GM12878 (cell line): Measurements from ENCODE around the gene MORN4. TPM values are rescaled to one million over a fixed set of nuclear protein-coding genes. Genes with fewer than 3 reads are reported as not detected.

ENCODE experiments used
- ATAC-seq: fragments of 200-7000 bp; cut with Tn5 transposase; 3 replicates; pipeline ENCODE4 v1.9.1; 2020; ENCODE audit warnings: mild to moderate bottlenecking, moderate library complexity
- BruUV-seq: library from RNA; stranded (reverse); fragments of 400-500 nt; replicated peaks from 2 replicates; lab custom pipeline; 2021; lab: Mats Ljungman, UMichigan
- CTCF ChIA-PET: fragments of 300-600 bp; sonication (Branson Sonifier 250); formaldehyde crosslinking; extraction: SDS; loops from one replicate; lab custom pipeline; 2021; ENCODE audit warnings: inconsistent platforms; lab: Yijun Ruan, JAX
- POLR2A ChIA-PET: fragments of 350-600 bp; formaldehyde crosslinking; extraction: SDS; loops from one replicate; lab custom pipeline; 2021; ENCODE audit warnings: inconsistent platforms; lab: Charles Lee
- RAD21 ChIA-PET: fragments of 300-600 bp; sonication (Branson Sonifier 250); formaldehyde crosslinking; loops from one replicate; lab custom pipeline; 2023; ENCODE audit warnings: antibody characterized with exemption; ENCODE audit not compliant: unreplicated experiment; lab: Charles Lee
- SMC1A ChIA-PET: fragments of 300-600 bp; sonication (Branson Sonifier 250); formaldehyde crosslinking; loops from one replicate; lab custom pipeline; 2023; ENCODE audit not compliant: unreplicated experiment, uncharacterized antibody; lab: Charles Lee
- DNase-seq: peaks from one replicate; pipeline ENCODE4 v3.0.0-alpha.2; 2011; ENCODE audit warnings: low read depth, low spot score
- FAIRE-seq: peaks from 3 replicates; lab custom pipeline; 2011; peaks lifted over from hg19 to GRCh38; lab: Jason Lieb, UNC
- H2AFZ ChIP-seq: 2 replicates; pipeline ENCODE4 v1.6.0; 2011; ENCODE audit warnings: low read depth, low read length, control low read depth; ENCODE audit not compliant: control insufficient read depth
- H3K27ac ChIP-seq: 2 replicates; pipeline ENCODE4 v1.5.1; 2011; ENCODE audit warnings: control low read depth; ENCODE audit not compliant: control insufficient read depth, insufficient read depth
- H3K27me3 ChIP-seq, 2 experiments: replicated peaks in 1 of 2; 2 replicates each; pipeline versions ENCODE4 v1.6.0 to v1.6.1; 2011; ENCODE audit warnings: low read length in 1 of 2; ENCODE audit not compliant: control insufficient read depth in 2 of 2, insufficient read depth in 2 of 2
- H3K36me3 ChIP-seq, 2 experiments: 2 replicates each; pipeline ENCODE4 v1.5.1; 2011; ENCODE audit warnings: low read length in 1 of 2; ENCODE audit not compliant: control insufficient read depth in 2 of 2, insufficient read depth in 2 of 2
- H3K4me1 ChIP-seq: 2 replicates; pipeline ENCODE4 v1.6.1; 2011; ENCODE audit warnings: mild to moderate bottlenecking, low read length, moderate library complexity, mixed read lengths; ENCODE audit not compliant: control insufficient read depth, insufficient read depth
- H3K4me2 ChIP-seq: 2 replicates; pipeline ENCODE4 v1.6.0; 2011; ENCODE audit warnings: control low read depth; ENCODE audit not compliant: control insufficient read depth, insufficient read depth
- H3K4me3 ChIP-seq: fragments of 200-600 bp; sonication (generic); 2 replicates; pipeline ENCODE4 v1.5.1; 2016
- H3K79me2 ChIP-seq: 2 replicates; pipeline ENCODE4 v1.6.0; 2011; ENCODE audit warnings: low read length; ENCODE audit not compliant: control insufficient read depth, insufficient read depth
- H3K9ac ChIP-seq: 2 replicates; pipeline ENCODE4 v1.8.0; 2011; ENCODE audit warnings: low read length, control low read depth, mixed read lengths; ENCODE audit not compliant: control insufficient read depth, insufficient read depth
- H3K9me3 ChIP-seq: replicated peaks from 3 replicates; pipeline ENCODE4 v1.5.1; 2011; ENCODE audit warnings: mild to moderate bottlenecking, low read length; ENCODE audit not compliant: control insufficient read depth, insufficient read depth
- H4K20me1 ChIP-seq: 2 replicates; pipeline ENCODE4 v1.6.0; 2011; ENCODE audit not compliant: control insufficient read depth, insufficient read depth
- ATF3 ChIP-seq: IDR thresholded peaks from 2 replicates; pipeline ENCODE4 v1.6.1; 2011; ENCODE audit warnings: low read depth, mild to moderate bottlenecking, low read length, moderate library complexity, borderline replicate concordance; ENCODE audit errors: extremely low read depth
- ESRRA ChIP-seq: IDR thresholded peaks from 2 replicates; pipeline ENCODE4 v1.6.1; 2012; ENCODE audit warnings: mild to moderate bottlenecking, low read length, improper control_type of control experiment
- EZH2 ChIP-seq: IDR thresholded peaks from 2 replicates; pipeline ENCODE4 v1.6.1; 2012; ENCODE audit warnings: low read depth, mild to moderate bottlenecking, control low read depth, inconsistent platforms, low read length, borderline replicate concordance; ENCODE audit not compliant: control insufficient read depth
- KDM1A ChIP-seq: fragments of 200-600 bp; sonication (generic); IDR thresholded peaks from 2 replicates; pipeline ENCODE4 v1.6.1; 2016; ENCODE audit warnings: borderline replicate concordance
- MAX ChIP-seq: IDR thresholded peaks from 2 replicates; pipeline ENCODE4 v1.6.1; 2012; ENCODE audit warnings: low read depth, low read length, improper control_type of control experiment
- MTA3 ChIP-seq: IDR thresholded peaks from 2 replicates; pipeline ENCODE4 v1.6.1; 2012; ENCODE audit warnings: low read length, inconsistent platforms, borderline replicate concordance
- PRDM15 ChIP-seq: fragments of 450-650 bp; formaldehyde crosslinking; IDR thresholded peaks from 2 replicates; pipeline ENCODE4 v1.4.0; 2020; ENCODE audit warnings: mild to moderate bottlenecking, moderate library complexity
- RUNX3 ChIP-seq: IDR thresholded peaks from 2 replicates; pipeline ENCODE4 v1.6.1; 2012; ENCODE audit warnings: low read length, inconsistent platforms
- SREBF1 ChIP-seq: IDR thresholded peaks from 2 replicates; pipeline ENCODE4 v1.6.1; 2012; ENCODE audit warnings: mild to moderate bottlenecking, low read length
- TAF1 ChIP-seq: IDR thresholded peaks from 2 replicates; pipeline ENCODE4 v1.6.1; 2011; ENCODE audit warnings: mild to moderate bottlenecking, low read depth, low read length, borderline replicate concordance
- TCF12 ChIP-seq: IDR thresholded peaks from 2 replicates; pipeline ENCODE4 v1.6.1; 2011; ENCODE audit warnings: low read depth, mild to moderate bottlenecking, low read length
- ZBTB4 ChIP-seq: fragments of 450-650 bp; formaldehyde crosslinking; IDR thresholded peaks from 2 replicates; pipeline ENCODE4 v1.4.0; 2022; ENCODE audit warnings: mild to moderate bottlenecking, moderate library complexity
- ZNF217 ChIP-seq: fragments of 450-650 bp; IDR thresholded peaks from 2 replicates; pipeline ENCODE4 v1.6.1; 2017; ENCODE audit warnings: antibody characterized with exemption, mild to moderate bottlenecking
- WGBS: methylation state at CpG from one replicate; pipeline ENCODE4 v1.1.6; 2016; ENCODE audit warnings: low lambda C conversion rate; ENCODE audit not compliant: insufficient replicate concordance, insufficient coverage; ENCODE audit errors: missing lambda C conversion rate; 5-methylcytosine and 5-hydroxymethylcytosine counted together
- in situ Hi-C: fragments of 300-500 bp; cut with MboI; formaldehyde crosslinking; loops from 9 replicates; pipeline ENCODE4 v1.14.3; 2018; ENCODE audit warnings: mixed read lengths
- intact Hi-C: fragments of 100-400 bp; cut with micrococcal nuclease; formaldehyde crosslinking; loops from one replicate; pipeline ENCODE4 v1.14.2; 2022; ENCODE audit not compliant: unreplicated experiment
- polyA plus RNA-seq, 11 experiments: library from polyadenylated mRNA; depleted of rRNA in 4 of 11; unstranded in 6 of 11; stranded (reverse) in 5 of 11; fragments of >200 nt; fragmentation: Nextera tagmentation in 4 of 11; fragmentation: Illumina TruSeq in 1 of 11; extraction: Ambion mirVana in 4 of 11; extraction: Trizol in 1 of 11; gene quantifications; 1 replicate in 1 of 11; 2 replicates in 10 of 11; pipeline versions ENCODE4 v1.2.1 to v1.2.3, GENCODE V29; 2011 to 2016; ENCODE audit warnings: inconsistent platforms in 2 of 11, missing spikeins in 2 of 11, low read depth in 1 of 11
- total RNA-seq, 4 experiments: library from RNA; depleted of rRNA in 3 of 4; stranded (reverse); fragments of >200 nt in 3 of 4; fragmentation: Illumina TruSeq in 1 of 4; extraction: Trizol in 1 of 4; gene quantifications; 2 replicates each; pipeline versions ENCODE4 v1.2.1 to v1.2.3, GENCODE V29; 2013 to 2021

The MORN4 gene
- total and polyA plus RNA-seq, 10 of the 15 experiments (the other 5 are each of a cell fraction or from before 2014, with no cell fraction given), result 1.3 to 5.5 (median 2.6) TPM

- no peak for FAIRE-seq
- no TSS peak for BruUV-seq
- in situ Hi-C loops, result no loop called here
Observed at GRCh38 chr10:97590748-97591495, 42.4 kb downstream of the MORN4 start.

More at GRCh38 chr10:97590748-97591495, 42.4 kb downstream of the MORN4 start:
- intact Hi-C loops, result no loop called here
- no peaks in the 10 kb centered on the region for H3K4me1 ChIP-seq
- no peaks in the 10 kb centered on the region for H3K27me3 ChIP-seq
- no peak overlapping the region for H3K4me3 ChIP-seq
- TF ChIP-seq ZNF217 (no peak), RUNX3 (no peak), ZBTB4 (no peak), ATF3 (no peak), EZH2 (no peak), PRDM15 (CRISPR knock-in tag) (no peak), TCF12 (no peak), SREBF1 (no peak), ESRRA (no peak), TAF1 (no peak), MTA3 (no peak), MAX (no peak), KDM1A (no peak)
- ChIA-PET RAD21 (no interaction called here), CTCF (interaction anchor here (0.6 to 1.6 kb wide), 3 partner anchors 19 to 438 kb away, joined by 4 read pairs; partner anchors contain the start of gene ANKRD2), POLR2A (no interaction called here), SMC1A (interaction anchor here (0.8 to 1.1 kb wide), 2 partner anchors 19 to 44 kb away, joined by 3 read pairs; partner anchors contain the start of gene ANKRD2)
- no peaks in the 10 kb centered on the region for H3K36me3 ChIP-seq
- no peak overlapping the region for H3K27ac ChIP-seq
- no peaks in the 10 kb centered on the region for H3K9me3 ChIP-seq
- DNase-seq (no peak), ATAC-seq (no peak)
- no peak overlapping the region for H2AFZ ChIP-seq
- H3K4me2 ChIP-seq, result no peak overlapping the region
- H3K79me2 ChIP-seq, result no peaks in the 10 kb centered on the region
- no peak overlapping the region for H3K9ac ChIP-seq
- 15% methylated on average over 5 of the region's 5 CpGs for WGBS
- H4K20me1 ChIP-seq, result no peaks in the 10 kb centered on the region
